GM08714 (cell line): ENCODE measurements around the gene MTG2.

Experiments
- H3K4me3 ChIP-seq: fragments of 200-500 bp; sonication (Bioruptor generic); 2 replicates; pipeline ENCODE4 v1.5.1; 2014; ENCODE audit warnings: mild to moderate bottlenecking, low read length, inconsistent platforms
- ZNF274 ChIP-seq: IDR thresholded peaks from 2 replicates; pipeline ENCODE4 v1.6.1; 2012; ENCODE audit warnings: mild to moderate bottlenecking, low read depth, low read length

MTG2 gene

DNA sequence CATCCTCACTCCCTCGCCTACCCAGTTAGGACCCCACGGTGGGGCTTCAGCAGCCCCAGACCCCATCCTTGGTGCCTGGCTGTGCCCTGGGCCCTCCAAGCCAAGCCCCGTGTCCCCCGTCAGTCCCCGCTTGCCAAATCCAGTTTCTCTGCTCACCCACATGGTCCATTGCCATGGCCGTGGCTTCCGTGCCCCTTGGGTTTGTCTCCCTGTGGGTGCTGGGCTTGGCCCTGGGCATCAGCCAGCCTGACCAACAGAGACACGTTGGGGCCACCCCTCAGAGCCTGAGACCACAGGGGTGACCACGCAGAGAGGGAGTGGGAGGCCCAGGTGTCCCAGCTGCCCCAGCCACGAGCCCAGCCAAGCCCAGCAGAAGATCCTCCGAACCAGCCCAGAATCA, 31.6 kb upstream of the MTG2 start:
- H3K4me3 ChIP-seq = no peak overlapping the region
- no peak for TF ChIP-seq ZNF274

- no peak for TF ChIP-seq ZNF274
Observed at GRCh38 chr20:62151835-62152364, 30.9 kb upstream of the MTG2 start.

GRCh38 chr20:62155428-62156253, 27.2 kb upstream of the MTG2 start:
- H3K4me3 ChIP-seq = no peak overlapping the region
- no peak for TF ChIP-seq ZNF274

More at GRCh38 chr20:62151835-62152364, 30.9 kb upstream of the MTG2 start:
- H3K4me3 ChIP-seq = no peak overlapping the region

DNA sequence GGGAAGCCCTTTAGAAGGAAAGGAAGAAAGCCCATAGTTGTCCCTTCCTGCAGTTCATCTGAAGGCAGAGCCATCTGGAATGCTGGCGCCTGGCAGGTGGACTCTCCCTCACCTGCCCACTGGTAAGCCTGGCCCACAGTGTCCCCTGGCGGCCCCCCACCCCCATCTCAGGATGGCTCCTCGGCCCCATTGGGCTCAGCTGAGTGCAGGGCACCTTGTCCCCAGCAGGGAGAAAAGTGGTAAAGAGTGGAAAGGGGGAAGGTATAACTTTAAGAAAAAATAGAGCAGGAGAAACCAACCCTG, 26.6 kb upstream of the MTG2 start:
- H3K4me3 ChIP-seq = no peak overlapping the region
- TF ChIP-seq ZNF274 = no peak

GRCh38 chr20:62156592-62157386, 26.0 kb upstream of the MTG2 start:
- TF ChIP-seq ZNF274 = no peak

DNA sequence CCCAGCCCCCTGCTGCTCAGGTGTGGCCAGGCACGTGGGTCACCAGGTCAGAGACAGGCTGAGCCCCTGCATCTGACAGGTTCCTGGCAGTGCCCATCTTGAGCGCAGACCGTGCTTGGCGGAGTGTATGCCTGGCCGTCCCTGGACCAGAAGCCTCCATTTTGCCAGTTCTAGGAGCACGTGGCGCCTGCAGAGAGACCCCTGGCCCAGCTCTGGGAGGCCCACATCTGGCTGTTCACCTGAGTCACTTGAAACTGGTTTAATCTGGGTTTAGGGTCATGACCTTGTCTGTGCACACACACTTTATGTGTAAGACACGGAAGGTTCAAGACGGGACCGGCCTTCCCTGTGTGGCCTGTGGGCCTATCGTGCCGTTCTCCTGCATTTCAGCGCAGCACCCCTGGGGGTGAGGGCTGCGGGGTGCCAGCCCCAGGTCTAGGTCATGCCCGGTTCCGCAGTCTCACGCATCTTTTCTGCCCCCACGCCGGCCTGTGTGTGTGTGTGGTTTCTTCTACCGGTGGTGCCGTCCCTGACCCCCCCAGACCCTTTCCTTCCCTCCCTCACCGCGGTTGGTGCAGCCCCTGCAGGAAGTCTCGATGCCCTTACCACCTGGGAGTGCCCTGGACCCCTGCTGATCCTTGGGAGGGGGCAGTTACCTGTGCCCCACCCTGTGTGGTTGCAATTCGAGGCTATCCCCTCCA, 25.3 kb upstream of the MTG2 start:
- no peak overlapping the region for H3K4me3 ChIP-seq
- no peak for TF ChIP-seq ZNF274

More at GRCh38 chr20:62156592-62157386, 26.0 kb upstream of the MTG2 start:
- no peak overlapping the region for H3K4me3 ChIP-seq

DNA sequence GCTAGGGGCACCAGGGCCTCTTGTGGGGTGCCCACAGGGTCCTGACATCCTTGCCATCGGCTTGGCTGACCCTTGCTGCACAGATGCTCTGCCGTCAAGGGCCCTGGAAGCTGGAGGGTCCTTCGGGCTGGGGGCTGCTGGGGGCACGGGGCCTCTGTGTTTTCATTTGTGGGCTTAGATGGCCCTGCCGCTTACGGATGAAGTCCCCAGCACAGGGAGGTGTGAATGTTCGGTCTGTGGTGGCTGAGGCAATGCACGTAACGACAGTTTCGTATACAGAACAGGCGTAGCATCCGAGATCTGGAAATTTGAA, 24.8 kb upstream of the MTG2 start:
- TF ChIP-seq ZNF274 = no peak
- H3K4me3 ChIP-seq = no peak overlapping the region

GRCh38 chr20:62158541-62158940, 24.3 kb upstream of the MTG2 start:
- no peak overlapping the region for H3K4me3 ChIP-seq
- TF ChIP-seq ZNF274 = no peak

DNA sequence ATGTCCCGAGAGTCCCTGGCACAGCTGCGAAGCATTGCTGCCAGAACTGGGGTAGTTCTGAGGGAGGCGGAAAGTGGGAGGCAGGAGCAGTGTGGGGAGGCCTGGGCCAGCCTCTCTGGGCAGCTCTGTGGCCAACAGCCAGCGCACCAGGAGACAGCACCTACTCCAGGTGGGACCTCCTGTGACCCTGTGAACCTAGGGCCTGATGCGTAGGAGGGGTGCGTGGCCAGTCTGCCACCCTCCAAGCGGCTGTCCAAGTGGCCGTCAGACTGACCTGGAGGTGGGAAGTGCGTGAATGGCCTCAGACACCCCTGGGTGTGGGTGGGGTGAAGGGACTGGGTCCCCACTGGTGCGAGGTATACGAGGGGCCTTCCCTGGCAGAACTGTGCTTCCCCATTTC, 23.8 kb upstream of the MTG2 start:
- no peak overlapping the region for H3K4me3 ChIP-seq
- TF ChIP-seq ZNF274 = no peak

GRCh38 chr20:62159839-62160238, 23.0 kb upstream of the MTG2 start:
- TF ChIP-seq ZNF274 = no peak
- H3K4me3 ChIP-seq = no peak overlapping the region

DNA sequence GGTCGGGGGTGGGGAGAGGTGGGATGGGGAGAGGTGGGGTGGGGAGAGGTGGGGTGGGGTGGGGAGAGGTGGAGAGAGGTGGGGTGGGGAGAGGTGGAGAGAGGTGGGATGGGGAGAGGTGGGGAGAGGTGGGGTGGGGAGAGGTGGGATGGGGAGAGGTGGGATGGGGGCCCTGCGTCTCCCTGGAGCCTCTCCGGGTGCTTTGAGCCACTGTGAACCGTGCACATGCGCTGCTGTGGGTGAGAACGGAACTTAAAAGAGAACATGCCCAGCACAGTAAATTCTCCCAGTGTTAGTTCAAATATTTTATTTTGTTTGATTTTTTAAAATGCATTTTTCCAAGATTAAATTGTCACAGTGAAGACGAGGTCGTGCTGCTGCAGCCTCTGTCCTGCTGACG, 22.6 kb upstream of the MTG2 start:
- TF ChIP-seq ZNF274 = no peak
- H3K4me3 ChIP-seq = no peak overlapping the region

DNA sequence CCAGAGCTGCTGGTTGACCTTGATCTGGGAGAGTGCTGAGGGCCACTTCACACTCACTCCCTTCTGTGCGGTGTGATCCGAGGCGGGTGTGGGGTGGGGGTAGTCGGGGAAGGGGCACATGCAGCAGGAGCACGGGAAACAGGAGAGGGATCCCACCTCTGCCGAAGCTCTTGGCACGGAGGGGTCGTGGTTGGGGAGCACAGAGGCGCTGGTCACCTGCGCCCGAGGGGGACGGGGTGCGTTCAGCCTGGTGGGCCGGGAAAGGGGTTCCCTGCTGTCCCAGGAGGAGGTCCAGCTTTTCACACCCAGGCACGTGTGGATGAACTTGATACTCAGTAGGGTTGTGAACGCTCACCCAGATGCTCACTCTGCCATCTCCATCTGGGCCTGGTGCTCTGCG, 22.0 kb upstream of the MTG2 start:
- no peak overlapping the region for H3K4me3 ChIP-seq
- no peak for TF ChIP-seq ZNF274

GRCh38 chr20:62161347-62161746, 21.5 kb upstream of the MTG2 start:
- no peak for TF ChIP-seq ZNF274
- H3K4me3 ChIP-seq = no peak overlapping the region

DNA sequence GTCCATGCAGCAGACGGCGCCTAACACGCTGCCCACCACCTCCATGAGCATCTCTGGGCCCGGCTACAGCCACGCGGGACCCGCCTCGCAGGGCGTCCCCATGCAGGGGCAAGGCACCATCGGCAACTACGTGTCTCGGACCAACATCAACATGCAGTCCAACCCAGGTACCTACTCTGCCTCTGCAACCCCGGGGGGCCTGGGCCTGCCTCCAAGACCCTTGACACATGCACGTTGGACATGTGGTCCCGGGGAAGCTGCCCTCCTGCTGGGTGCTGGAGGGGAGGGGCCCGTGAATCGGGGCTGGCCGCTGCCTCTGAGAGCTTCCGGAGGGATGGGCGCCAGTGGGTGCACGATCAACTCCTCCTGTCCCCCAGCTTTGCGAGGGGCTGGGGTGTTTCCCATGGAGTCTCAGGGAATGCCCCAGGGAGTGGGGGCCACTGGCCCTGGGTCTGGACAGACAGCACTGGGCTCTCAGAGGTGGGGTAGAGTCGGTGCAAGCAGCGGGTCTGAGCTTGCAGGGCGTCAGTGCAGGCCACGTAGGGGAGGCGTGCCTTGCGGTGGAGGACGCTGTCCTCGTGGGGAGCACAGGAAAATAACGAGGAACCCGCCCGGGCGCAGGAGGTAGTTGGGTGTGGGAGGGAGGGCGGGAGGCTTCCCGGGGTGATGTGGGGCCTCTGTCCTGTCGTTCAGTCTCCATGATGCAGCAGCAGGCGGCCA, 19.9 kb upstream of the MTG2 start:
- H3K4me3 ChIP-seq = no peak overlapping the region
- no peak for TF ChIP-seq ZNF274

DNA sequence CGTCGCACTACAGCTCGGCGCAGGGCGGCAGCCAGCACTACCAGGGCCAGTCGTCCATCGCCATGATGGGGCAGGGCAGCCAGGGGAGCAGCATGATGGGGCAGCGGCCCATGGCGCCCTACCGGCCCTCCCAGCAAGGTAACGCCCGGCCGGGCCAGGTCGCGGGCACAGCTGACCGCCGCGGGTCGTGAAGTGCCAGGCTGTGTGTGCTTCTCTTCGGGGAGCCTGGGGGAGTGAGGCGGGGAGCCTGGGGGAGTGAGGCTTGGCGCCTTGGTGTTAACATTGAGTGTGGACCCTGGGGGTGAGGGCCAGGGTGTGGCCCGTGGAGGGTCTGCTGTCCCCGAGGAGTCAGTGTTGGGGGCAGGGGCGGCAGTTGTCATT, 19.4 kb upstream of the MTG2 start:
- H3K4me3 ChIP-seq = no peak overlapping the region
- TF ChIP-seq ZNF274 = no peak
